ENCODE data around the gene MYO3B.
A peak's percentile ranks its signal among the peaks of the same experiment; 100 is the strongest.

DNA sequence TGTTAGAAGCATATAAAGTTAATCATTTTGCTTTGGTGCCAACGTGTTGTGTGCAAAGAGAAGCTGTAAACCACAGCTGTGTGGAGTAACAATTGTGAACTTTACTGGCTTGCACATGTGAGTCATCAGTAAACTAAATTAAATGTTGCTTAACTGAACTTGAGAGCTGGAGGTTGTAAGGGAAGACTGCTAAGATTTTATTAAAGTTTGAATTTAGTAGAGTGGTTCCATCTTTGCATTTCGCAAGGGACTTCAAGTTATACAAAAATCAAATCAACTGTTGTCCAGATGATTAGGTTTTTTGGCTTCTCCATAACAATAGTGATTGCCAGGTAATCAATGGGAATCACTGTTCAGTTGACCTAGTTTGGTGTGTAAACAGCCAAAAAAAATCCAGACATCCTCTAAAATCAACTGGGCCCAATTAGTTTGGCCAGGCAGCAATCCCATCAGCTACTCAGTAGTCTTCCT is 247.4 kb downstream of the MYO3B start:
- TF ChIP-seq POLR2AphosphoS5 (IDR thresholded peaks at IDR 0.05) (peak in 1 of 3 donors; percentile 52), CTCF (IDR thresholded peaks at IDR 0.05) (no peak)
